Astrocyte of the cerebellum (primary cell): ENCODE results near the gene ZFP36.

Source experiments
- DNase-seq: peaks from one replicate; pipeline ENCODE4 v3.0.0-alpha.2; 2011; ENCODE audit warnings: low read depth
- H3K4me3 ChIP-seq: 2 replicates; pipeline ENCODE4 v1.5.1; 2011; ENCODE audit warnings: mild to moderate bottlenecking, low read depth, low read length, moderate library complexity
- CTCF ChIP-seq: IDR thresholded peaks from 2 replicates; pipeline ENCODE4 v1.5.1; 2012; ENCODE audit warnings: low read length, low read depth, moderate library complexity, mild to moderate bottlenecking; ENCODE audit errors: missing control alignments
- in situ Hi-C: cut with HindIII; loops from 2 replicates; pipeline ENCODE4 v1.10.0; 2017; ENCODE audit warnings: low sequenced_read_pairs

ZFP36 gene

GRCh38 chr19:39423258-39424086 is 16.8 kb downstream of the ZFP36 start:
- in situ Hi-C loops: no loop called here

DNA sequence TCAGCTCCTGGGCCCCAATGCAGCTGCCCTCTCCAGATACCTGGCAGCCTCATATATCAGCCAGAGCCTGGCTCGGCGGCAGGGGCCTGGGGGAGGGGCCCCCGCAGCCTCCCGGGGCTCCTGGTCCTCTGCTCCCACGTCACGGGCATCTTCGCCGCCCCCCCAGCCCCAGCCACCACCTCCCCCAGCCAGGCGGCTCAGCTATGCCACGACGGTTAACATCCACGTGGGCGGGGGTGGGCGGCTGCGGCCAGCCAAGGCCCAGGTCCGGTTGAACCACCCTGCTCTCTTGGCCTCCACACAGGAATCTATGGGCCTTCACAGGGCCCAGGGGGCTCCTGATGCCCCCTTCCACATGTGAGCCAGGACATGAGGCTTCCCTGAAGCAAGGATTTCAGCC is 18.3 kb downstream of the ZFP36 start:
- no peak overlapping the region for H3K4me3 ChIP-seq
- TF ChIP-seq CTCF: no peak
- in situ Hi-C loops: no loop called here
- no peak for DNase-seq

More at GRCh38 chr19:39423258-39424086, 16.8 kb downstream of the ZFP36 start:
- no peak for TF ChIP-seq CTCF
- no peak overlapping the region for H3K4me3 ChIP-seq
- no peak for DNase-seq

GRCh38 chr19:39425744-39426143 is 19.1 kb downstream of the ZFP36 start:
- TF ChIP-seq CTCF: no peak
- no peak overlapping the region for H3K4me3 ChIP-seq
- DNase-seq: no peak
- in situ Hi-C loops: no loop called here

GRCh38 chr19:39426170-39426569 is 19.5 kb downstream of the ZFP36 start:
- TF ChIP-seq CTCF: no peak
- in situ Hi-C loops: no loop called here
- DNase-seq: no peak
- H3K4me3 ChIP-seq: no peak overlapping the region

DNA sequence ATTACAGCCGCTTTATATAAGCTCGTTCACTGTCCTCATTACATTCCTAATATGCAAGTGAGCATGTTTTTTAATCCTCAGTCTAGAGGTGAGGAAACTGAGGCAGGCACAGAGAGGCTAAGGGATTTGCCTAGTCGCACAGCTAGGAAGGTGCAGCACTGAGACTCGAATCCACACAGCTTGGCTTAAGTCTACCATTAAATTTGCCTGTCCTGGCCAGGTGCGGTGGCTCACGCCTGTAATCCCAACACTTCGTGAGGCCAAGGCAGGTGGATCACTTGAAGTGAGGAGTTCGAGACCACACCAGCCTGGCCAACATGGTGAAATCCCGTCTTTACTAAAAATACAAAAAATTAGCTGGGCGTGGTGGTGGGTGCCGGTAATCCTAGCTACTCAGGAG is 21.1 kb downstream of the ZFP36 start:
- no peak overlapping the region for H3K4me3 ChIP-seq
- in situ Hi-C loops: no loop called here
- no peak for TF ChIP-seq CTCF
- no peak for DNase-seq

DNA sequence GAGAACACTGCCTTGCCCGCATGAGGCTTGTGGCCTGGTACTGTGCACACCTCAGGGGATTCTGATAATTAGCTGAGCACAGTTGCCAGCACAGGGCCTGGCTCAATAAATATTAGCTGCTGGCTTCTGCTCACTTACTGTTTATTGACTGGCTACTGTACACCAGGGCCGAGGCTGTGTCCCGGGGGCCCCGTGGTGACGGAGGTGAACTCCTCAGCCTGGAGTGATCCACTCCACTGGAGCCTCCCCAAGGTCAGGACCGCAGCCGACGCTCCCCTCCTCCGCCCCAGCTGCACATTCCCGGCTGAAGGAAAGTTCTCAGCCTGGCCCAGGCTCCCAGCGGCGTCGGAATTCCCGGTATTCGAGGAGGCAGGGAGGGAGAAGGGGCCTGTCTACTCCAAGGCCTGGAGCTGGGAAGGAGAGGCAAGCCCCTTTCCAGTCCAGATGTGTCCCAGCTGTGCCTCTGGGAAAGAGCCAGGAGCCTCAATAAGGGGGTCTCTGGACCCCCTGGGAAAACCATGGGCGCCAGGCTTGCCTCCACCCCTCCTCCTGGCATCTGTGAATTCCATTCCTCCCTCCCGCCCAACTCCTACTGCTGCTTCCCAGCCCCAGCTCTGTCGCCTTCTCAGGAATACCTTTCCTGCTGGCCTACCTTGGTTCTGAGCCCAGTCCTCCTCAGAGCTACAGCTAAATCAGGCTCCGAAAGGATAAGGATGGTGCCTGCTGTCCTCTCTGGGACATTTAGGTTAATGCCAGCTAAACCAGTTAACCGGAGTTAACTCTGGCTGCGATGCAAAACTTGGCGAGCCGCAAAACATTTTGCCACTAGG is 21.9 kb downstream of the ZFP36 start:
- in situ Hi-C loops: no loop called here
- TF ChIP-seq CTCF: no peak
- H3K4me3 ChIP-seq: no peak overlapping the region
- DNase-seq: peak; percentile 89
